Measurements from ENCODE around the gene CCDC88C. TPM values are rescaled to one million over a fixed set of nuclear protein-coding genes. Genes with fewer than 3 reads are reported as not detected.

CCDC88C gene
- total RNA-seq, 1 experiment from 2014 or later = 19.7 TPM

- BruUV-seq (replicated peaks) = no TSS peak
Observed at GRCh38 chr14:91331721-91332120, 85.9 kb downstream of the CCDC88C start.

DNA sequence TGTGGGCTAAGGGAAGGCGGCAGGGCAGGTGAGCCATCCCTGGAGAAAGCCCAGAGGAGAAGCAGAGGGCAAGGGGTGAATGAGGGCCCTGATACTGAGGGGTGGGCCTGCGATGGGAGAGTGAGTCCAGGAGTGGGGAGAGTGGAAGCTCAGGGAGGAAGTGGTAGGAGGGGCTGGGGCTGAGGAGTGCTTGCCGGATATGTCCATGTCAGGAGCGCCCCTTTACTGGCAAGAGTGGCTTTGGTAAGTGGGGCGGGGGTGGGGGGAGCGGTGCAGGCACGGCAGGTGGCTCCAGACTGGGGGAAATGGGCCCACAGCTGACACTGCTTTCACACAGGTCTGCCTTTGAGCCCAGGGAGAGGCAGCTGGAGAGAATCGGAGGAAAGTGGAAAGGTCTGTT is 86.8 kb downstream of the CCDC88C start:
- Histone ChIP-seq H3K4me3 (ENCODE audit: low read length) (no peak overlapping the region), H3F3A (ENCODE audit: low read length, unreplicated experiment) (no peaks in the 10 kb centered on the region), H3K9ac (ENCODE audit: low read length) (no peak overlapping the region), H3K9me2 (replicated peaks; ENCODE audit: low read length) (no peaks in the 10 kb centered on the region), H3K9me3 (ENCODE audit: low read length) (no peaks in the 10 kb centered on the region), H3K4me1 (ENCODE audit: insufficient read depth, low read length) (peaks cover 10% of the 10 kb centered on the region; the same call in 1 of the 2 replicates), H4K20me1 (ENCODE audit: low read length) (no peaks in the 10 kb centered on the region), H2AFZ (ENCODE audit: low read length) (no peak overlapping the region), H3K4me2 (ENCODE audit: low read length) (no peak overlapping the region), H3K79me2 (ENCODE audit: low read length) (no peaks in the 10 kb centered on the region), H3K27ac (ENCODE audit: low read length) (no peak overlapping the region), H3K27me3 (ENCODE audit: low read length) (no peaks in the 10 kb centered on the region), H3K36me3 (ENCODE audit: low read depth, low read length) (no peaks in the 10 kb centered on the region)
- ATAC-seq (no peak), DNase-seq (no peak)
- BruUV-seq (replicated peaks) = no TSS peak
- TF ChIP-seq EZH2phosphoT487 (IDR thresholded peaks at IDR 0.05; ENCODE audit: borderline replicate concordance, low read length) (no peak), CTCF (conservative IDR thresholded peaks at IDR 0.05; ENCODE audit: low read depth, low read length) (no peak), EZH2 (IDR thresholded peaks at IDR 0.05; ENCODE audit: low read length, unreplicated experiment) (no peak)
- ChIA-PET POLR2A (ENCODE audit: unreplicated experiment) (no interaction called here), CTCF (no interaction called here)
- intact Hi-C loops (cut with micrococcal nuclease) = no loop called here

More at GRCh38 chr14:91331721-91332120, 85.9 kb downstream of the CCDC88C start:
- Histone ChIP-seq H3K27ac (ENCODE audit: low read length) (no peak overlapping the region), H3K36me3 (ENCODE audit: low read depth, low read length) (no peaks in the 10 kb centered on the region), H3K4me1 (ENCODE audit: insufficient read depth, low read length) (peaks cover 10% of the 10 kb centered on the region; the same call in 1 of the 2 replicates), H4K20me1 (ENCODE audit: low read length) (no peaks in the 10 kb centered on the region), H3F3A (ENCODE audit: low read length, unreplicated experiment) (no peaks in the 10 kb centered on the region), H2AFZ (ENCODE audit: low read length) (no peak overlapping the region), H3K4me3 (ENCODE audit: low read length) (no peak overlapping the region), H3K79me2 (ENCODE audit: low read length) (no peaks in the 10 kb centered on the region), H3K4me2 (ENCODE audit: low read length) (no peak overlapping the region), H3K27me3 (ENCODE audit: low read length) (no peaks in the 10 kb centered on the region), H3K9me3 (ENCODE audit: low read length) (no peaks in the 10 kb centered on the region), H3K9me2 (replicated peaks; ENCODE audit: low read length) (no peaks in the 10 kb centered on the region), H3K9ac (ENCODE audit: low read length) (no peak overlapping the region)
- ChIA-PET CTCF (interaction anchor here (0.5 kb wide), 1 partner anchor 91 kb away, joined by 4 read pairs; no protein-coding TSS in a partner anchor), POLR2A (ENCODE audit: unreplicated experiment) (no interaction called here)
- intact Hi-C loops (cut with micrococcal nuclease) = no loop called here
- TF ChIP-seq CTCF (conservative IDR thresholded peaks at IDR 0.05; ENCODE audit: low read depth, low read length) = no peak
- no peak for TF ChIP-seq EZH2 (IDR thresholded peaks at IDR 0.05; ENCODE audit: low read length, unreplicated experiment)
- ATAC-seq = peak; percentile 9
- no peak for DNase-seq

GRCh38 chr14:91330096-91330696 is 87.4 kb downstream of the CCDC88C start:
- H3K9ac ChIP-seq (ENCODE audit: low read length) = no peak overlapping the region
- no peak for ATAC-seq
- POLR2A ChIA-PET (ENCODE audit: unreplicated experiment) = no interaction called here

More at GRCh38 chr14:91330096-91330696, 87.4 kb downstream of the CCDC88C start:
- Histone ChIP-seq H3K4me2 (ENCODE audit: low read length) (no peak overlapping the region), H3K4me1 (ENCODE audit: insufficient read depth, low read length) (peaks cover 10% of the 10 kb centered on the region; the same call in 1 of the 2 replicates), H2AFZ (ENCODE audit: low read length) (no peak overlapping the region), H3K27me3 (ENCODE audit: low read length) (no peaks in the 10 kb centered on the region), H3K36me3 (ENCODE audit: low read depth, low read length) (no peaks in the 10 kb centered on the region), H3K9me2 (replicated peaks; ENCODE audit: low read length) (no peaks in the 10 kb centered on the region), H3K9me3 (ENCODE audit: low read length) (no peaks in the 10 kb centered on the region), H3K4me3 (ENCODE audit: low read length) (no peak overlapping the region), H3F3A (ENCODE audit: low read length, unreplicated experiment) (no peaks in the 10 kb centered on the region), H3K27ac (ENCODE audit: low read length) (no peak overlapping the region), H4K20me1 (ENCODE audit: low read length) (no peaks in the 10 kb centered on the region), H3K79me2 (ENCODE audit: low read length) (no peaks in the 10 kb centered on the region)
- TF ChIP-seq EZH2 (IDR thresholded peaks at IDR 0.05; ENCODE audit: low read length, unreplicated experiment) (no peak), EZH2phosphoT487 (IDR thresholded peaks at IDR 0.05; ENCODE audit: borderline replicate concordance, low read length) (no peak), CTCF (conservative IDR thresholded peaks at IDR 0.05; ENCODE audit: low read depth, low read length) (no peak)
- no TSS peak for BruUV-seq (replicated peaks)
- intact Hi-C loops (cut with micrococcal nuclease) = no loop called here
- CTCF ChIA-PET = no interaction called here
- no peak for DNase-seq

Measured in PC-3 (cell line).